ENCODE measurements around the gene PINK1.

Gene PINK1

DNA sequence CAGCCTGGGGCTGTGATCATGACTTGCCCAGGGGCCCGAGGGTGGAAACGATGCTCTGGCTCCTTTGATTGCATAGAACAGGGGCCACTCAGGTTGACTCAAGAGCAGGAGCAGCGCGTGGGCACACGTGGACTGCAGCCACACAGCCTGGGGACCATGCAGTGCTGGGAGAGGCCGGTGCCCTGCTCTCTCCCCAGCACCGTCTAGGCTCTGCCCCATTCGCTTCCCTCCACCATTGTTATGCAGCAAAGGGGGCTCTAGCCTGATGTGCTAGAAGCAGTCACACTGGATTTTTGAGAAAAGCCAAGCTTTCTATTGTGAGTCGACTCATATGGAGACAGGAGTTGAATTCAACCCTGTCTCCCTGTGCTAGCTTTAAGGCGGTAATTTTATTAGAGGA is 8.7 kb downstream of the PINK1 start:
- TF ChIP-seq CTCF (IDR thresholded peaks at IDR 0.05; ENCODE audit: low read depth, low read length): no peak
- TF ChIP-seq EZH2phosphoT487 (IDR thresholded peaks at IDR 0.05; ENCODE audit: low read depth): no peak
- no peak overlapping the region for H3K9ac ChIP-seq (ENCODE audit: low read length)
- H3K27me3 ChIP-seq (ENCODE audit: low read depth, low read length): no peaks in the 10 kb centered on the region
- no peak overlapping the region for H3K4me3 ChIP-seq (ENCODE audit: low read length)
- no peaks in the 10 kb centered on the region for H3K9me3 ChIP-seq (ENCODE audit: insufficient read depth, low read length)
- no peaks in the 10 kb centered on the region for H3K79me2 ChIP-seq (ENCODE audit: low read length)
- 0 out of 2 replicates have a peak, but pooled peaks cover 3% of the 10 kb centered on the region for H3K4me1 ChIP-seq (ENCODE audit: low read length)
- no peak overlapping the region for H3K27ac ChIP-seq (ENCODE audit: low read length)
- no peaks in the 10 kb centered on the region for H3K36me3 ChIP-seq (replicated peaks; ENCODE audit: low read depth, low read length)
- H3K4me2 ChIP-seq (ENCODE audit: low read length): no peak overlapping the region
- H2AFZ ChIP-seq (ENCODE audit: low read depth, low read length): no peak overlapping the region
- no peaks in the 10 kb centered on the region for H4K20me1 ChIP-seq (ENCODE audit: insufficient read depth, low read length)

GRCh38 chr1:20643080-20643479 is 9.8 kb downstream of the PINK1 start:
- Histone ChIP-seq H4K20me1 (ENCODE audit: insufficient read depth, low read length) (no peaks in the 10 kb centered on the region), H2AFZ (ENCODE audit: low read depth, low read length) (no peak overlapping the region), H3K9me3 (ENCODE audit: insufficient read depth, low read length) (no peaks in the 10 kb centered on the region), H3K4me2 (ENCODE audit: low read length) (no peak overlapping the region), H3K27ac (ENCODE audit: low read length) (no peak overlapping the region), H3K36me3 (replicated peaks; ENCODE audit: low read depth, low read length) (no peaks in the 10 kb centered on the region), H3K4me3 (ENCODE audit: low read length) (no peak overlapping the region), H3K79me2 (ENCODE audit: low read length) (no peaks in the 10 kb centered on the region), H3K9ac (ENCODE audit: low read length) (no peak overlapping the region), H3K4me1 (ENCODE audit: low read length) (no peaks in the 10 kb centered on the region), H3K27me3 (ENCODE audit: low read depth, low read length) (no peaks in the 10 kb centered on the region)
- TF ChIP-seq CTCF (IDR thresholded peaks at IDR 0.05; ENCODE audit: low read depth, low read length): no peak
- no peak for TF ChIP-seq EZH2phosphoT487 (IDR thresholded peaks at IDR 0.05; ENCODE audit: low read depth)

GRCh38 chr1:20644416-20644815 is 11.2 kb downstream of the PINK1 start:
- Histone ChIP-seq H2AFZ (ENCODE audit: low read depth, low read length) (no peak overlapping the region), H3K27ac (ENCODE audit: low read length) (no peak overlapping the region), H3K36me3 (replicated peaks; ENCODE audit: low read depth, low read length) (peaks cover 5% of the 10 kb centered on the region), H3K9ac (ENCODE audit: low read length) (no peak overlapping the region), H3K4me1 (ENCODE audit: low read length) (no peaks in the 10 kb centered on the region), H3K27me3 (ENCODE audit: low read depth, low read length) (no peaks in the 10 kb centered on the region), H3K79me2 (ENCODE audit: low read length) (no peaks in the 10 kb centered on the region), H3K9me3 (ENCODE audit: insufficient read depth, low read length) (no peaks in the 10 kb centered on the region), H3K4me3 (ENCODE audit: low read length) (no peak overlapping the region), H4K20me1 (ENCODE audit: insufficient read depth, low read length) (no peaks in the 10 kb centered on the region), H3K4me2 (ENCODE audit: low read length) (no peak overlapping the region)
- no peak for TF ChIP-seq CTCF (IDR thresholded peaks at IDR 0.05; ENCODE audit: low read depth, low read length)
- TF ChIP-seq EZH2phosphoT487 (IDR thresholded peaks at IDR 0.05; ENCODE audit: low read depth): no peak

DNA sequence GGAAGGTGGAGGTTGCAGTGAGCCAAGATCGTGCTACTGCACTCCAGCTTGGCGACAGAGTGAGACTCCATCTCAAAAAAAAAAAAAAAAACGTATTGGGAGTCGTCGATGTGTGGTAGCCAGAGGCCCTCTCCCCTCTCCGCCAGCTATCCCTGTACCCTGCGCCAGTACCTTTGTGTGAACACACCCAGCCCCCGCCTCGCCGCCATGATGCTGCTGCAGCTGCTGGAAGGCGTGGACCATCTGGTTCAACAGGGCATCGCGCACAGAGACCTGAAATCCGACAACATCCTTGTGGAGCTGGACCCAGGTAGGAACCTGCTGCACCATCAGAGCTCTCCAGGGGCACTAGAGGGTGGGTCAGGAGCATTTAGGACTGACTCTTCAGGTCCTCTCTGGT is 12.2 kb downstream of the PINK1 start:
- no peak for TF ChIP-seq CTCF (IDR thresholded peaks at IDR 0.05; ENCODE audit: low read depth, low read length)
- TF ChIP-seq EZH2phosphoT487 (IDR thresholded peaks at IDR 0.05; ENCODE audit: low read depth): no peak
- Histone ChIP-seq H2AFZ (ENCODE audit: low read depth, low read length) (no peak overlapping the region), H3K36me3 (replicated peaks; ENCODE audit: low read depth, low read length) (peaks cover 9% of the 10 kb centered on the region), H3K79me2 (ENCODE audit: low read length) (no peaks in the 10 kb centered on the region), H3K27me3 (ENCODE audit: low read depth, low read length) (no peaks in the 10 kb centered on the region), H4K20me1 (ENCODE audit: insufficient read depth, low read length) (no peaks in the 10 kb centered on the region), H3K27ac (ENCODE audit: low read length) (no peak overlapping the region), H3K4me1 (ENCODE audit: low read length) (no peaks in the 10 kb centered on the region), H3K9ac (ENCODE audit: low read length) (no peak overlapping the region), H3K4me3 (ENCODE audit: low read length) (no peak overlapping the region), H3K4me2 (ENCODE audit: low read length) (no peak overlapping the region), H3K9me3 (ENCODE audit: insufficient read depth, low read length) (no peaks in the 10 kb centered on the region)
